IMR-90 (cell line): ENCODE data around the gene RAB3IL1.

Experiments used
- MXI1 ChIP-seq: IDR thresholded peaks from 2 replicates; pipeline ENCODE4 v1.6.1; 2012; ENCODE audit warnings: low read depth, mild to moderate bottlenecking, low read length, moderate library complexity, borderline replicate concordance
- POLR2A ChIP-seq: IDR thresholded peaks from 2 replicates; pipeline ENCODE4 v1.6.1; 2012; ENCODE audit warnings: mild to moderate bottlenecking, low read depth, low read length
- RAD21 ChIP-seq: IDR thresholded peaks from 2 replicates; pipeline ENCODE4 v1.6.1; 2012; ENCODE audit warnings: low read length, improper control_type of control experiment
- RCOR1 ChIP-seq: IDR thresholded peaks from 2 replicates; pipeline ENCODE4 v1.6.1; 2012; ENCODE audit warnings: mild to moderate bottlenecking, low read length, improper control_type of control experiment; ENCODE audit not compliant: insufficient replicate concordance
- SMC3 ChIP-seq: fragments of 150-350 bp; IDR thresholded peaks from 2 replicates; pipeline ENCODE4 v1.6.1; 2016; ENCODE audit warnings: low read depth, mild to moderate bottlenecking, antibody characterized with exemption, low read length, moderate library complexity
- TF ChIP-seq, protein P1 (sequence below): fragments of 150-350 bp; IDR thresholded peaks from 2 replicates; pipeline ENCODE4 v1.6.1; 2017; ENCODE audit warnings: mild to moderate bottlenecking, antibody characterized with exemption, low read length, low read depth
- TF ChIP-seq, protein P2 (sequence below): conservative IDR thresholded peaks from 2 replicates; pipeline ENCODE4 v1.5.1; 2012; ENCODE audit warnings: mild to moderate bottlenecking, low read depth, low read length, improper control_type of control experiment

DNA sequence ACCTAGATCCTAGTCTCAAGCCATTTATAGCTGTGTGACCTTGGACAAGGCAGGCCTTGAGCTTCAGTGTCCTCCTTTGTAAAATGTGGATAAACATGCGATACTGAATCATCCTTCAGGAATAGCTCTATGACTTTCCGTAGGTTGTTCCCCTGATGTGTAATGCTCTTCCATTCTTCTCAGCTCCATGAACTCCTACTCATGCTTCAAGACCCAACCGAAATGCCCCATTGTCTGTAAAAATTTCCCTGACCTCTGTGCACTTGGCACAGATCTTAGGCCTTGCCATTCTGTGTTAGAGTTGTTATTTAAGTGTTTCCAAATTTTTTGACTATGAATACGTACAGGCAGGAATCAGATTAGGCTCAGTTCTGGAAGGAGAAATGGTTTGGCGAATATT is 29.5 kb upstream of the RAB3IL1 start:
- TF ChIP-seq RCOR1 (no peak), RAD21 (no peak), POLR2A (no peak), MXI1 (no peak), SMC3 (no peak)
- TF ChIP-seq, protein P1, sequence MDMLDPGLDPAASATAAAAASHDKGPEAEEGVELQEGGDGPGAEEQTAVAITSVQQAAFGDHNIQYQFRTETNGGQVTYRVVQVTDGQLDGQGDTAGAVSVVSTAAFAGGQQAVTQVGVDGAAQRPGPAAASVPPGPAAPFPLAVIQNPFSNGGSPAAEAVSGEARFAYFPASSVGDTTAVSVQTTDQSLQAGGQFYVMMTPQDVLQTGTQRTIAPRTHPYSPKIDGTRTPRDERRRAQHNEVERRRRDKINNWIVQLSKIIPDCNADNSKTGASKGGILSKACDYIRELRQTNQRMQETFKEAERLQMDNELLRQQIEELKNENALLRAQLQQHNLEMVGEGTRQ = no peak
- TF ChIP-seq, protein P2, sequence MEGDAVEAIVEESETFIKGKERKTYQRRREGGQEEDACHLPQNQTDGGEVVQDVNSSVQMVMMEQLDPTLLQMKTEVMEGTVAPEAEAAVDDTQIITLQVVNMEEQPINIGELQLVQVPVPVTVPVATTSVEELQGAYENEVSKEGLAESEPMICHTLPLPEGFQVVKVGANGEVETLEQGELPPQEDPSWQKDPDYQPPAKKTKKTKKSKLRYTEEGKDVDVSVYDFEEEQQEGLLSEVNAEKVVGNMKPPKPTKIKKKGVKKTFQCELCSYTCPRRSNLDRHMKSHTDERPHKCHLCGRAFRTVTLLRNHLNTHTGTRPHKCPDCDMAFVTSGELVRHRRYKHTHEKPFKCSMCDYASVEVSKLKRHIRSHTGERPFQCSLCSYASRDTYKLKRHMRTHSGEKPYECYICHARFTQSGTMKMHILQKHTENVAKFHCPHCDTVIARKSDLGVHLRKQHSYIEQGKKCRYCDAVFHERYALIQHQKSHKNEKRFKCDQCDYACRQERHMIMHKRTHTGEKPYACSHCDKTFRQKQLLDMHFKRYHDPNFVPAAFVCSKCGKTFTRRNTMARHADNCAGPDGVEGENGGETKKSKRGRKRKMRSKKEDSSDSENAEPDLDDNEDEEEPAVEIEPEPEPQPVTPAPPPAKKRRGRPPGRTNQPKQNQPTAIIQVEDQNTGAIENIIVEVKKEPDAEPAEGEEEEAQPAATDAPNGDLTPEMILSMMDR = no peak
